Mucosa of stomach (tissue), 1 donor: ENCODE data around the gene SERGEF.

Experiments used
- H3K27me3 ChIP-seq: one replicate; pipeline ENCODE4 v1.7.0; 2013; ENCODE audit warnings: mild to moderate bottlenecking, low read length; ENCODE audit not compliant: control insufficient read depth, insufficient read depth
- H3K36me3 ChIP-seq: one replicate; pipeline ENCODE4 v1.7.0; 2013; ENCODE audit warnings: low read length; ENCODE audit not compliant: control insufficient read depth, insufficient read depth
- H3K4me1 ChIP-seq: one replicate; pipeline ENCODE4 v1.7.0; 2013; ENCODE audit warnings: mild to moderate bottlenecking, low read length; ENCODE audit not compliant: control insufficient read depth, insufficient read depth
- H3K4me3 ChIP-seq: one replicate; pipeline ENCODE4 v1.7.0; 2013; ENCODE audit warnings: low read length
- H3K9ac ChIP-seq: one replicate; pipeline ENCODE4 v1.7.0; 2013; ENCODE audit warnings: mild to moderate bottlenecking, low read length, moderate library complexity
- H3K9me3 ChIP-seq: one replicate; pipeline ENCODE4 v1.7.0; 2013; ENCODE audit warnings: mild to moderate bottlenecking, low read length, moderate library complexity; ENCODE audit not compliant: control insufficient read depth
- donor health status: Pancreatic carcinoma.

The SERGEF gene

DNA sequence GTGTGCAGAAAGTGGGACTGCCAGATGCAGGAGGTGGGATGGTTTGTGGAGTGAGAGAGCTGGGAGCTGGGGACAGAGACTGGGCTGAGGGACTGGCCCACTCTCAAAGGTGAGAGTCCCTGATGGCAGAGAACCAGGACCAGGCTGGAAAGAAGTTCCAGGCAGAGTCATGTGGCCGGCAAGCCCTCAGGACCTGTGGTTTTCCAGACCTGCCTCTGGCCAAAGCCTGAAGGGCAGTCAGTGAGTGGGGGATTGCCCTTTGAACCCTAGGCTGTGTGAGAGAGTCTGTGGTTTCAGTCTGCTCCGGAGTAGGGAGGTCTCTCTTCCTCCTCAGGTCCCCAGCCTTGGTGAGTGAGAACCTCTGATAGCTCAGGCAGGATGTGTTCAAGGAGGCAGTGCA, 261.3 kb downstream of the SERGEF start:
- no peak overlapping the region for H3K4me3 ChIP-seq
- no peaks in the 10 kb centered on the region for H3K36me3 ChIP-seq
- H3K9ac ChIP-seq = no peak overlapping the region
- H3K9me3 ChIP-seq = no peaks in the 10 kb centered on the region
- no peaks in the 10 kb centered on the region for H3K27me3 ChIP-seq
- no peaks in the 10 kb centered on the region for H3K4me1 ChIP-seq

DNA sequence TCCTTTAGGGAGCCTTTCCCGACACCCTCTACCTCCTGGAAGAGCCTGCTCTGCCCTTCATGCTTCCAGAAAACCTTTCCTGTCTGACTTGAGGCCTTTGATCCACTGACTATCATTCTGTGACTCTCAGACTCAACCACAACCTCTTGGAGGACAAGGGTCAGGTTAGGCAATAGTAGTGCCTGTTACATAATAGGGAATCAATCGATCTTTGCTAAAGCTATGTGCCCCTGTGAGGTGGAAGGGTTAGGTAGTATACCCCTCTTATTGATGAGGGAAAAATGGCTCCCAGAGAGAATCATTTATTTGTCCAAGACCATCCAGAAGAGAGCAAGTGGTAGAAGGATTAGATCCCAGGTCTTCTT, 262.1 kb downstream of the SERGEF start:
- Histone ChIP-seq H3K9ac (no peak overlapping the region), H3K9me3 (no peaks in the 10 kb centered on the region), H3K4me3 (no peak overlapping the region), H3K4me1 (no peaks in the 10 kb centered on the region), H3K27me3 (no peaks in the 10 kb centered on the region), H3K36me3 (no peaks in the 10 kb centered on the region)

DNA sequence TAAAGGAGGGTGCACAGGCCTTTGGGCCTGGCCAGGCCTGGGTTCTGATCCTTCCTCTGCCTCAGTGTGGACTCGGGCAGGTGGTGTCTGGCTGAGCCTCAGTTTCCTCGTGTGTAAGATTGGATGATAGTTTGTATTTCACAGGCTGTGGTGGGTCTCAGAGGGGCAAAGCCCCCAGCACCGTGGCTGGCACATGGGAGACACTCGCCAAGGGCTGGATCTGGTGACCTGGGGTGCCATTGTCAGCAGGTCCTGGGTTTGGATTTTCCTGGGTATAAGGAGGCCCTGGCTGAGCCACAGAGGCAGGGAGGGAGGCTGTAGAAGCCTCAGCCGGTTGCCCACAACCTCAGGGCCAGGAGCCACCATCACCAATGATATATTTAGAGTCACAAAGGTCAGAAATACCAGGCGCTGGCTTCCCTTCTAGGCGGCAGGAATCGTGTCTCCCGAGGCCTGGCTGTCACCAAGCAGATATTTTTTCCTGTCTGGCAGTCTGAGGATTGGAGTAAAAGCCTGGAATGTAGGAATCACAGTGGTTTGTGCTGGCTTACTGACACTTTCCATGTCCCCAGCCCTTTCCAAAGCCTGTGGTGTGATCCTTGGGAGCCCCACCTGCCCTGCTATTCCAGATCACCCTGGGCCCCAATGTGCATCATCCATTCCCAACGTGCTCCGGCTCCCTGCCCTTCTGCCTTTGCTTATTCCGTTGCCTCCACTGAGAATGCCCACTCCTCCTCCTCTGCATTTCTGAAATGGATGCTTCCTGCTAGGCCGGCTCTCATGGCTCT, 262.6 kb downstream of the SERGEF start:
- no peaks in the 10 kb centered on the region for H3K27me3 ChIP-seq
- H3K4me1 ChIP-seq = no peaks in the 10 kb centered on the region
- no peaks in the 10 kb centered on the region for H3K36me3 ChIP-seq
- no peak overlapping the region for H3K4me3 ChIP-seq
- H3K9ac ChIP-seq = no peak overlapping the region
- no peaks in the 10 kb centered on the region for H3K9me3 ChIP-seq

DNA sequence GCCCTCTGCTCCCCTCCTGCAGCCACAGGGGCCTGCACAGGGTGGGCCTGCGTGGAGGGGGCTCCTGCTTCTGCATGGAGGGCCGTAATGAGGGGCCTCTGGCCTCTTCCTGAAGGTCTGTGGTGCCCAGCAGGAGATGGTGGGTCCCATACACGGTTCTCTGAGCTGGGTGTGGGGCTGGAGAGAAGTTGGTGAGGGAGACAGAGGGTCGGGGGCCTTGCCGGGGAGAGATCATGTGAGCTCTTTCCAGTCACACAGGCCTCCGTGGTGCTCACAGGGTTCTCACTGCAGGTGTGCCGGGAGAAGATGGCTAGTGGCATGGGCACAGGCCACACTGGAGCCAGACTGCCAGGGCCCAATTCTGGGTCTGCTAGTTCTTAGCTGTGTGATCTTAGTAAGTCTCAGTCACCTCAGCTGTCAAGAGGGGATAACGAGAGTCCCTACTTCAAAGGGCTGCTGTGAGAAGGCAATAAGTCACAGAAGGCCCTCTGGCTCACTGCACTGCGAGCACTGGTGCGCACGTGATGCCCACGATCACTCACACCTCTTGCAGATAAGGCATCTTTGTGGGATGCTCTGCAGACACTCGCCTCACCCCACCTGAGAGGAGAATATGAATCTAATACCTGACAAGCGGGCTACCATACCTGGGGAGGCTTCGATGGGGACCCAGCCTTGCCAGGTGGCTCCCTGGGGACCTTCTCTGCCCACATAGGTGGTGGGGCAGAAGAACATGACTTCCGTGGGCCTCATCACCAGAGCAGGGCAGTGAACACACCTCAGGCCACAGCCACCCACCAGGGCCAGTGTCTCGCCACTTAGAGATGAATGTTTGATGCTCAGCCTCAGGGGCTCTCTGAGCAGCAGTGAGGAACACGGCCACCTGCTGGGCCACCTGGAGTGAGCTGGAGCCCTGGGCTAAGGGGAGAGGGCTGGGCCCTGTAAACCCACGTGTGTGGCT, 263.8 kb downstream of the SERGEF start:
- no peak overlapping the region for H3K4me3 ChIP-seq
- H3K9ac ChIP-seq = no peak overlapping the region
- H3K27me3 ChIP-seq = no peaks in the 10 kb centered on the region
- no peaks in the 10 kb centered on the region for H3K4me1 ChIP-seq
- no peaks in the 10 kb centered on the region for H3K9me3 ChIP-seq
- no peaks in the 10 kb centered on the region for H3K36me3 ChIP-seq

DNA sequence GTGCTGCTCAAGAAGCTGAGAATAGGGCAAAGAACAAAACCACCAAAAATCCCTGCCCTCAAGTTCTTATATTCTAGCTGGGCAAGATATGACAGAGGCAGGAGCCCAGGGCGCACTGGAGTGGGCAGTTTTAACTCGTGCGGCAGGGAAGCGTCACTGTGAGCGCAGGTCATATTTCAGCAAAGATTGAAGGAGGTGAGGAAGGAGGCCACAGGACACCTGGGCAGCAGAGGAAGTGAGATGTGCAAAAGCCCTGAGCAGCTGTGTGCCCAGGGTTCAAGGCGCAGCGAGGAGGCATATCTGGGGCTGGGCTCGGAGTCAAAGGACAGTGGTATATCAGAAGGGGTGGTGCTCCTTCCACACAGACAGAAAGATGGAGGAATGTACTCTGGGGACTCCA, 264.8 kb downstream of the SERGEF start:
- no peaks in the 10 kb centered on the region for H3K9me3 ChIP-seq
- H3K9ac ChIP-seq = no peak overlapping the region
- no peak overlapping the region for H3K4me3 ChIP-seq
- H3K4me1 ChIP-seq = no peaks in the 10 kb centered on the region
- no peaks in the 10 kb centered on the region for H3K36me3 ChIP-seq
- H3K27me3 ChIP-seq = no peaks in the 10 kb centered on the region

DNA sequence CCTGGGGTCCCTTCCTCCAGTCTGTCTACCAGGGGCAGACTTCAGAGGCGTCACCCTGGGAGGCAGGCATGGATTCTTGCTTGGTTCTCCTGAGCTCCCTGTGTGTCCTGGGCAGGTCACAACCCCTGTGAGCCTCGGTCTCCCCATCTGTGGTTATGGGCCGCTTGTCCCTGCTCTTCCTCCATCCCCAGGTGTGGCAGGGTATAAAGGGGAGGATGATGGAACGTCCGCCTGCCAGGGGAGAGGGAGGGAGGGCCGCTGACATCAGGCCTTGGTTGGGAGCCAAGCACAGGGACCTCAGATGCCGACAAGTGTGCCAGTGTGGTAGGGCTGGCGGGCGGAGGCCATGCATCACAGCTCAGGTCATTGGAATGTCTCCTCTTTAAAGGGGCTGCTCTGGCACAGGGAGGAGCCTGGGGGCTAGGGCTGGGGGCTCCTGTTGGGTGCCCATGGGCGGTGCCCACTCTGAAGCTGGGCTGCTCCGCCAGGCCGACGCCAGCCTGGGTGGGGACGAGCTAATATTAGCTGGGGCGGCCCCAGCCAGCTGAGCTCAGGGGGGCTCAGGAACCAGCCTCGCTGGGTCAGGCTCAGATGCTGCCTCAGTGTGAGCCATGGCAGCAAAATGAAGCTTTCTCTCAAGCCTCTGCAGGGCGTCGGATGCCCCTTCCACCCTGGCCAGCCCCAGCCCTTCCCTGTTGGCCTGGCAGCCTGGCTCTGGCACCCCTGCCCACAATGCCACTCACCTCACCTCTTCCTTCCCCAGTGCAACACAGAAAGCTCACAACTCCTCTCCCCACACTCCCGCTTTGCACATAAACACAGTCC, 265.5 kb downstream of the SERGEF start:
- Histone ChIP-seq H3K9ac (no peak overlapping the region), H3K27me3 (no peaks in the 10 kb centered on the region), H3K9me3 (no peaks in the 10 kb centered on the region), H3K4me3 (no peak overlapping the region), H3K4me1 (no peaks in the 10 kb centered on the region), H3K36me3 (no peaks in the 10 kb centered on the region)

DNA sequence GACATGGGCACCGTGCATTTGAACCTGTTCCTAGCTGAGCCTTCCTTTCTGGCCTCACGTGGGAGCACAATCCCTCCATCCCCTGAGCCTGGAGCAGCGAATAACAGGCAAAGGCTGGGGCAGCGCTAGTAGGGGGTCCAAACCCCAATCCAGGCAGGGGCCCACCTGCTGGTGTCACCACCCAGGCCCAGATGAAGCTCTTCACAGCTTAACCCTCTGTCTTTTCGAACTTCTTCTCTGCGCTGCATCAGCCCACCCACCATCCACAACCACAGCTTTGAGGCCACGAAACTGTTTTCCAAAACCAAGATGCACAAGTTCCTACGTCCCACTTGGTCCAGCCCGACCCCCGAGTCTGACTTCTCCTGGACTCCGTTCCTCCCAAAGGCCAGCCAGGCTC, 266.8 kb downstream of the SERGEF start:
- no peak overlapping the region for H3K9ac ChIP-seq
- no peak overlapping the region for H3K4me3 ChIP-seq
- H3K4me1 ChIP-seq = no peaks in the 10 kb centered on the region
- H3K9me3 ChIP-seq = no peaks in the 10 kb centered on the region
- no peaks in the 10 kb centered on the region for H3K27me3 ChIP-seq
- H3K36me3 ChIP-seq = no peaks in the 10 kb centered on the region

DNA sequence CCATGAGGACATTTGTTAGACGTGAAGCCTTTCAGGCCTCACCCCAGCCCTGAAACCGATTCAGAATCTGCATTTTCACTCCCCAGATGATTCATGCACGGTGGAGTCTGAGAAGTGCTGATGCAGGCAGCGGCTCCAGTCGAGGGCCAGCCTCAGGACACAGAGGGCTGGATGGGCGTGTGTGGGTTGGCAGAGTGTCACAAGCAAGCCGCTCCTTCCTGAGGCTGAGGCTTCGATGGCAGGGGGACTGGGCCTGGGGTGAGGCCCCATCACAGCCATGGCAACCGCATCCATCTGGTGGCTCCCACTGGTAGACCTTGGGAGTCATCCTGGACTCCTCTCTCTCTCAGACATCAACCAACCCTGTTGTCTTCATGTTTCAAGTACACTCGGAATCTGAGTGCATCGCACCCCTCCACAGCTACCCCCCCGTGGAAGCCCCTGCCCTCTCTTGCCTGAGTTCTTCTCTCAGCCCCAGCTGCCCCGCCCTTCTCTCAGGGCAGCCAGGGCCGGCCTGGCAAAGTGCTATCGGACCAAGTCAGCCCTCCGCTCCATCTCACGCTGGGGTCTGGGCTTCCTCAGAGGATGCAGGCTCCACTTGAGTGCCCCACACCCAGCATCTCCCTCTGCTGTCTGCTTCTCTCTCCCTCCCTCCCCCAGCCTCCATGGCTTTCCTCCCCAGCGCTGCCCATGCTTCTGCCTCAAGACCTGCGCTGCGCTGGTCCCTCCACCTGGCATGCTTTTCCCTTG, 267.6 kb downstream of the SERGEF start:
- Histone ChIP-seq H3K9me3 (no peaks in the 10 kb centered on the region), H3K9ac (no peak overlapping the region), H3K4me1 (no peaks in the 10 kb centered on the region), H3K36me3 (no peaks in the 10 kb centered on the region), H3K27me3 (peaks cover 3% of the 10 kb centered on the region), H3K4me3 (no peak overlapping the region)

DNA sequence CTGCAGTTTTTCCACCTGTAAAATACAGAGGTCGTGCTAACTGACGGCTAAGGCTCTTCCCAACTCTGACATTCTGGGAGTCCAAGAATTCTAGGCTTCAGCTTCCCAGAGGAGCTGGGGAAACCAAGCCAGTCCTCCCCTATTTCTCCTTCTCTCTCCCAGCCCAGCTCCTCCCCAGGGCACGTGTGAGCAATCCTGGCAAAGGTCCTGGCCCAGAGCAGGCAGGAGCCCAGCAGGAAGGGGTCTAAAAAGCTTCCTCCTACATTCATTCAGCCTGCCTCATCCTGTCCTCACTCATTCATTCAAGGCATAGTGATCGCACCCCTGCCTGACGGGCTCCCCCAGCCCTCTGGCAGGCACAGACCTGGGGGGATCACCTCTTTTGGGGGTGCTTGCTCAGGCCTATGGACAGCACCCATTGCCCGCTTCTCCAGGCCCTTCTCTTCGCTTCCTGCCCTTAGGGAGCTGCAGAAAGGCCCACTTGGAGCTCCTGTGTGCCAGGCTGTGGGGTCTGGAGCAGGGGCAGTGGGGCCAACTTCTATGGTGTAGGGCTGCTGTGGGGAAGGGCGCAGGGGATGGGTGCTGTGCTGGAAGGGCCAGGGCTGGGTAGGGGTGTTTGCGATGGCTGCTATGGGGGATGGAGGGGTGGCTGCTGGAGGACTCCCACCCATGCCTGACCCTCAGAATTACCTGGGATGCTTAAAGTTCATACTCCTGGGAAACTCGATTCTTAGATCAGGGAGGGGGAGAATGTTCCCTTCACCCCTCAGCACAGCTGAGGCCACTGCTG, 268.5 kb downstream of the SERGEF start:
- H3K27me3 ChIP-seq = peaks cover 12% of the 10 kb centered on the region
- no peak overlapping the region for H3K4me3 ChIP-seq
- no peaks in the 10 kb centered on the region for H3K4me1 ChIP-seq
- H3K9ac ChIP-seq = no peak overlapping the region
- no peaks in the 10 kb centered on the region for H3K9me3 ChIP-seq
- no peaks in the 10 kb centered on the region for H3K36me3 ChIP-seq

DNA sequence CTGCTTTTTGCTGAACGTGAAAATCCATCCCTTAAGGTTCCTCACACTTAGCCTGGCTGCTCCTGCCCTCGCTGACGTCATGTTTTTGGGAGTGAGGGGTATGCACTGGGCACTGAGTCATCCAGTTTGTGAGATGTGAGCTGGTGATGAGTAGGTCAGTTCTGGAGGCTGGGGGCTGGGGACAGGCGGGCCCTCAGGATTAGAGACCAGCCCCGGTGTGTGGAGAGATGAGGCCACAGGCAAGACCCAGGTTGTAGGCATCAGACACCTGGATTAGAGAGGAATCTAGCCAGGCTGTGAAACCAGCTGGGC, 269.1 kb downstream of the SERGEF start:
- Histone ChIP-seq H3K27me3 (peaks cover 18% of the 10 kb centered on the region), H3K9ac (no peak overlapping the region), H3K36me3 (no peaks in the 10 kb centered on the region), H3K4me3 (no peak overlapping the region), H3K9me3 (no peaks in the 10 kb centered on the region), H3K4me1 (no peaks in the 10 kb centered on the region)
